Glutamatergic neuron (in vitro differentiated cells): Measurements from ENCODE around the gene SLC6A20. TPM values are rescaled to one million over a fixed set of nuclear protein-coding genes. Genes with fewer than 3 reads are reported as not detected.

Experiments used
- DNase-seq: peaks from one replicate; pipeline ENCODE4 v3.0.0; 2022
- H3K27ac Mint-ChIP-seq: one replicate; pipeline ENCODE4 v1.8.0; 2020; ENCODE audit warnings: mild to moderate bottlenecking, mixed read lengths, inconsistent platforms; ENCODE audit not compliant: unreplicated experiment
- H3K27me3 Mint-ChIP-seq: one replicate; pipeline ENCODE4 v1.8.0; 2020; ENCODE audit warnings: mild to moderate bottlenecking, moderate library complexity, mixed read lengths, inconsistent platforms; ENCODE audit not compliant: unreplicated experiment
- H3K36me3 Mint-ChIP-seq: one replicate; pipeline ENCODE4 v1.8.0; 2020; ENCODE audit warnings: mild to moderate bottlenecking, mixed read lengths, inconsistent platforms; ENCODE audit not compliant: unreplicated experiment
- H3K4me1 Mint-ChIP-seq: one replicate; pipeline ENCODE4 v1.8.0; 2020; ENCODE audit warnings: mild to moderate bottlenecking, low read depth, mixed read lengths, inconsistent platforms; ENCODE audit not compliant: unreplicated experiment
- H3K4me3 Mint-ChIP-seq: one replicate; pipeline ENCODE4 v1.8.0; 2020; ENCODE audit warnings: mild to moderate bottlenecking, mixed read lengths, inconsistent platforms; ENCODE audit not compliant: unreplicated experiment
- H3K9me3 Mint-ChIP-seq: one replicate; pipeline ENCODE4 v1.8.0; 2020; ENCODE audit warnings: mild to moderate bottlenecking, moderate library complexity, mixed read lengths, inconsistent platforms; ENCODE audit not compliant: unreplicated experiment
- CTCF ChIP-seq: fragments of 200-600 bp; sonication (generic); IDR thresholded peaks from one replicate; pipeline ENCODE4 v1.5.0; 2021; ENCODE audit not compliant: partially characterized antibody, unreplicated experiment
- total RNA-seq: library from RNA; stranded (reverse); fragmentation: NEBNext Ultra II Directional; extraction: Animal tissue kit (Norgen Biotek cat#: 25700); gene quantifications from one replicate; pipeline ENCODE4 v1.2.1, GENCODE V29; 2021; ENCODE audit not compliant: unreplicated experiment

Gene SLC6A20
- total RNA-seq, 1 donor from 2014 or later: not detected

DNA sequence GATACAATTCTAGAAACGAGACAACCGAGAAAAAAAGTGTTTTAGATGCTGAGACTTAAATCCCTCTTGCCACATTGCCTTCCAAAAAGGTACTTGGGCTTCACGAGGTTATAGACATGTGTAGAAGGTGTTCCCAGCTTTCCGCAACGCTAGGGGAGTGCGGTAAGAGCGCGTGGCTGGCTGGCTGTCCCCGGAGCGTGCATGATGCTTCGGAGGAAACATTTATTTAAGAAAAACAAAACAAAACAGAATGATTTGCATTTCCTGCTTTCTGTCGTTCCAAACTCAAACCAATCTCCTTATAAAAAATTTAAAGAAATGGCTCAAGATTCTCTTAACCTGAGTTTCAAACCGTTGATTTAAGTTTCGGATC, 841 bp downstream of the SLC6A20 start:
- no peak for DNase-seq
- H3K36me3 Mint-ChIP-seq: peaks cover 4% of the 10 kb centered on the region
- H3K4me3 Mint-ChIP-seq: peak overlapping the region; percentile 78
- no peak for TF ChIP-seq CTCF
- H3K27ac Mint-ChIP-seq: no peak overlapping the region
- peaks cover 15% of the 10 kb centered on the region for H3K27me3 Mint-ChIP-seq
- H3K4me1 Mint-ChIP-seq: peaks cover 7% of the 10 kb centered on the region
- peaks cover 4% of the 10 kb centered on the region for H3K9me3 Mint-ChIP-seq

DNA sequence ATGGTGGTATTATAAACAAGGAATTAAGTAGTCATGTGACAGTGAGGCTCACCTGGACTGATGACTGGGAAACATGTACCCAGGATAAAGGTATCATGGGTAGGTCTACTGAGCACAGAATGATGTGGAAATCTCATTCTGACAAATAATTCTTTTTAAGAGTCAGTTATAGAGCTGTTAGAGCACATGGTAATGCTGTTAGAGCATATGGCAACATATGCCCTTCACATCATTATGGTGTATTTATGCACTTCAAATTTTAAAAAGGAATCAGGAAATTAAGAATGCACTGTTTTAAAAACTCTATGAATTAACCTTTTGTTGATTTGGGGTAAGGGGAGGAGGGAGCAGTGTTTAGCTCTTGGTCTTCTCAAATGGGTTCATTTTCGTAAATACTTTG, 1.7 kb downstream of the SLC6A20 start:
- H3K4me3 Mint-ChIP-seq: no peak overlapping the region
- H3K9me3 Mint-ChIP-seq: peaks cover 4% of the 10 kb centered on the region
- no peak overlapping the region for H3K27ac Mint-ChIP-seq
- TF ChIP-seq CTCF: no peak
- peaks cover 9% of the 10 kb centered on the region for H3K36me3 Mint-ChIP-seq
- H3K27me3 Mint-ChIP-seq: peaks cover 15% of the 10 kb centered on the region
- peaks cover 8% of the 10 kb centered on the region for H3K4me1 Mint-ChIP-seq
- no peak for DNase-seq

DNA sequence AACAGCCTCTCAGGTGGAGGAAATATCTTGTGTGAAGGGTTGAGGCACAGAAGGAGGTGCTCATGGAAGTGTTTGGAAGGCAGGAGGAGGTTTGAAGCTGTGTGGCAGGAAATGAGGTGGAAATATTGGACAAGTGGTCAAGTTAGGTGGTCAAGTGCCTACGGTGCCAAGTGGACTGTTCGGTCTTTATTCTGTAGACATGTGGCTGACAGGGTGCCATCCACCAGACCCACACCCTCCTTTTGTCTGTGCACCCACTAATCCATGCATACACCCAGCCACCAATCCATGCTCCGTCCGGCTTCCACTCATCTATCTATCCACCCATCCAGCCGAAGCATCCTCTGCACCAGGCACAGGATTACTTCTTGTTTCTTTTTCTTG, 2.2 kb downstream of the SLC6A20 start:
- Mint-ChIP-seq H3K9me3 (peaks cover 4% of the 10 kb centered on the region), H3K27me3 (peaks cover 15% of the 10 kb centered on the region)

GRCh38 chr3:45793482-45794176, 2.7 kb downstream of the SLC6A20 start:
- Mint-ChIP-seq H3K4me1 (peaks cover 8% of the 10 kb centered on the region), H3K9me3 (peaks cover 4% of the 10 kb centered on the region), H3K27ac (no peak overlapping the region), H3K4me3 (no peak overlapping the region), H3K27me3 (peaks cover 12% of the 10 kb centered on the region), H3K36me3 (peaks cover 10% of the 10 kb centered on the region)
- DNase-seq: no peak
- no peak for TF ChIP-seq CTCF

More for the DNA sequence above, 2.2 kb downstream of the SLC6A20 start:
- Mint-ChIP-seq H3K4me1 (peaks cover 8% of the 10 kb centered on the region), H3K27ac (no peak overlapping the region), H3K36me3 (peaks cover 10% of the 10 kb centered on the region), H3K4me3 (no peak overlapping the region)
- no peak for DNase-seq
- no peak for TF ChIP-seq CTCF

DNA sequence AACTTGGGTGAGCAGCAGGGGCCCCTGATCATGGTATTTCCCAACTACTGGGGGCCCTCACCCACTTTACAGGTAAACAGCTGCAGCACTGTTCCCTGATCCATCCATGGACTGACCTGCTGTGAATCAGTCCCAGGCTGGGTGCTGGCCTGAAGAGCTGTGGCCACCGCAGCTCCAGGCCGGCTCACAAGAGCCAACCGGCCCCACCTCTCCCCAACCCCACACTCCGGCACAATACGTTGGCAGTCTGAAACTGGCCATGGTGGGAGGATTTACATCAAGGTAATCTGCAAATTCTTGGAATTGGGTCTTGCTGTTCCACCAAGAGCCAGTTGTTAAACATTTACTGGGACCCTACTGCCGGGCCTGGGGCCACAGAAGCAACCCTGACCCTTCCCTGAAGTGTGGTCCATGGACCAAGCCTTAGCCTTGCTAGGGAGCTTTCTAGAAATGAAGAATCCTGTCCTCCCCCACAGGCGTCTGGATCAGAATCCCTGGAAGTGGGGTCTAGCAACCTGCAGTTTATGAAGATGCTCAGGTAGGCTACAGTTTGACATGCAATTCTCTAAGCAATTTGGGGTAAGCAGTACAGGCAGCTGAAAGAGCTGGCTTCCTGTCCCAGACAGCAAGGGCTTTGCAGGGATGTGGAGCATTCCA, 3.7 kb downstream of the SLC6A20 start:
- no peak for DNase-seq
- peaks cover 9% of the 10 kb centered on the region for H3K27me3 Mint-ChIP-seq
- no peak overlapping the region for H3K4me3 Mint-ChIP-seq
- no peak for TF ChIP-seq CTCF
- peaks cover 10% of the 10 kb centered on the region for H3K36me3 Mint-ChIP-seq
- H3K9me3 Mint-ChIP-seq: peaks cover 4% of the 10 kb centered on the region
- H3K4me1 Mint-ChIP-seq: peaks cover 8% of the 10 kb centered on the region
- H3K27ac Mint-ChIP-seq: no peak overlapping the region
